Measurements from ENCODE around the gene BICRAL. TPM values are rescaled to one million over a fixed set of nuclear protein-coding genes. Genes with fewer than 3 reads are reported as not detected.

The BICRAL gene
- total RNA-seq, 1 donor from 2014 or later, result 25.5 TPM

DNA sequence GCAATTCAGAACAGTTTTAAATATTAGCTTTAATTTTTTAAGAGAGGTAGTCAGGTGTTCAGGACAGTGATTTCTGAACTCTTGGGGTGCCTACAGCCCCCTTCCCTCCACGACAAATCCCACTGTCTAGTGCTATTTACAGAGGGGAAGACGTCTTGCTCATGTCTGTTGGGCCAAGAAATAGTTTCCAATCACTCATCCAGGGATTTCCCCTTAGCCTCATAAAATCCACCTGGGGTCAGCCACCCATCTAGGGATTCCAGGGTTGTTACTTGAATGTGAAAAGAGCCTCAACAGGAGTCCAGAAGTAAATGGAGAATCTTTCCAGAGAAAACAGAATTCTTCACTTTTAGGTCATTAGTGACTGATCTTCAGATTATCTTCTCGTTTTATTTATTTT, 37.0 kb downstream of the BICRAL start:
- ATAC-seq (ENCODE audit: low read depth) (no peak), DNase-seq (no peak)
- H3K36me3 Mint-ChIP-seq (ENCODE audit: low read depth), result peaks cover 11% of the 10 kb centered on the region
- H3K9me3 Mint-ChIP-seq, result no peaks in the 10 kb centered on the region
- TF ChIP-seq, protein P1, sequence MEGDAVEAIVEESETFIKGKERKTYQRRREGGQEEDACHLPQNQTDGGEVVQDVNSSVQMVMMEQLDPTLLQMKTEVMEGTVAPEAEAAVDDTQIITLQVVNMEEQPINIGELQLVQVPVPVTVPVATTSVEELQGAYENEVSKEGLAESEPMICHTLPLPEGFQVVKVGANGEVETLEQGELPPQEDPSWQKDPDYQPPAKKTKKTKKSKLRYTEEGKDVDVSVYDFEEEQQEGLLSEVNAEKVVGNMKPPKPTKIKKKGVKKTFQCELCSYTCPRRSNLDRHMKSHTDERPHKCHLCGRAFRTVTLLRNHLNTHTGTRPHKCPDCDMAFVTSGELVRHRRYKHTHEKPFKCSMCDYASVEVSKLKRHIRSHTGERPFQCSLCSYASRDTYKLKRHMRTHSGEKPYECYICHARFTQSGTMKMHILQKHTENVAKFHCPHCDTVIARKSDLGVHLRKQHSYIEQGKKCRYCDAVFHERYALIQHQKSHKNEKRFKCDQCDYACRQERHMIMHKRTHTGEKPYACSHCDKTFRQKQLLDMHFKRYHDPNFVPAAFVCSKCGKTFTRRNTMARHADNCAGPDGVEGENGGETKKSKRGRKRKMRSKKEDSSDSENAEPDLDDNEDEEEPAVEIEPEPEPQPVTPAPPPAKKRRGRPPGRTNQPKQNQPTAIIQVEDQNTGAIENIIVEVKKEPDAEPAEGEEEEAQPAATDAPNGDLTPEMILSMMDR (IDR thresholded peaks at IDR 0.05), result no peak
- intact Hi-C loops (cut with micrococcal nuclease), result no loop called here
- H3K4me3 Mint-ChIP-seq, result no peak overlapping the region
- no peaks in the 10 kb centered on the region for H3K27me3 Mint-ChIP-seq
- peak overlapping the region; percentile 37 for H3K27ac Mint-ChIP-seq
- H3K4me1 Mint-ChIP-seq, result peaks cover 29% of the 10 kb centered on the region
- ChIA-PET CTCF (interaction anchor here (1.2 kb wide), 1 partner anchor 157 kb away, joined by 3 read pairs; no protein-coding TSS in a partner anchor), POLR2A (interaction anchor here (0.5 to 0.9 kb wide), 4 partner anchors 38 to 932 kb away, joined by 3 to 9 read pairs (median 3); partner anchors contain the start of gene TBCC)

DNA sequence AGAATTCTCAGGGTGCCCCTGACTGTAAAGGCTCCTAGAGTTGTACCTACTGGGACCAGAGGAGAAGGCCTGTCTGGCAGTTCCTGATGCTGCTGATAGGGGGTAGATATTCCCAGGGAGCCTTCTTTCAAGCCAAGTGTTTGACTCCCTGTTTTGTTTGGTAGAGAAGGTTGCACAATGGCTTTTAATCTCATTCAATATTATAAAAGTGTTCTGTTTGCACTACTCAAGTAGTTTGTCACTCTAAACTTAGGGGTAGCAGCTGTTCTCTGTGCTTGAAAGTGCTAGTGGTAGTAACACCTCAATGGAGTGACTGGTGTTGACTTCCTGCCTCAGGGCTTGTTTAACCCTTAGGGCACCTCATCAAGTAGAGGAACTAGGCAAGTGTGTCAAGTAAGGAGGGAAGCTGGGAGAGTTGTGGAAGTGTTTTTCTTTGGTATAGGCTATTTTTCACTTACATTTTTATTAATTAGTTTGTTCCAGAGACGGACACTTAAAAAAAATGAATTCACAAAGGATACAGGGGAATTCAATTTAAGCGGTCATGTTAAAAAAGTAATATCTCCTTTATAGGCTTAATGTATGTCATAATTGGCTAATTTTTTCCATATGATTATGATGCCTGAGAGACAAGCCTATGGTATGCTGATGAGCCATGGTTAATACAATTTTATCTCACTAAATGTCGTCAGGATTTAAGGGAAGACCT, 38.1 kb downstream of the BICRAL start:
- peak overlapping the region; percentile 63 for H3K27ac Mint-ChIP-seq
- peak; percentile 34 for ATAC-seq (ENCODE audit: low read depth)

DNA sequence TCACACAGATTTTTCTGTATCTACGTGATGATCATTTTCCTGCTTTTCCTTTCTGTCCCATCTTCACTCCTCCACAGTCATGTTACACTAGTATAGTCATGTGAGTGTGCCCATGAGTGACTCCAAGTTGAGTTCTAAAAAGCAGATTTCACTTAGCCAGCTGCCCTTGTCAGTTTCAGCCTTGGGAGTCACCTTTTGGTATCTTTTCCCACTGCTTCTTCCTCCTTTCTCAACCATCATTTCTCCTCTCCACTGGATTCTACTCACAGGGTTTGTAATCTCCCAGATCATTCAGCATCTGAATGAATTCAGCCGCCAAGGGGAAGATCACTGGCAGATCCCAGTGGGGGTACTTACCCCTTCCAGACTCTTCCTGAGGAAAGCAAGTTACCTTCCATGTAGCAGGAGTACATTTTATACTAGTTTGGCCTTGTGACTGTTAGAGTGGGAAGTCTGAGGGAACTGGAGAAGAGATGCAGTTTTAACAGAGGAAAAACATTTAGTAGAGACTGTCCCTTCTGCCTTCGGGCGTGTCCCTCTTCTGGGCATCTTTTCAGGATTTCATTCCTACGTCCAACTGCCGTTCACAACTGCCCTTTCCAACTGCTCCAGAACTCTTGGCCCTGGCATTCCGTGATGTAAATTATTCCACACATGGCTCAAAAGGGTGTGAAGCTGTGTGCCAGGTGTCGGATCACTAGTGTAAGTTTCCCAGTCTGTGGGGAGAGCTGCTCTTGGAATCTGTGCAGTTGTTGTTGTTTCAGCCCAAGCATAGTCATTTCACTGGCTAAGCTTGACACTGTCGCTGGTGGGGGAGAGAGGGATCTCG, 38.9 kb downstream of the BICRAL start:
- Mint-ChIP-seq H3K36me3 (ENCODE audit: low read depth) (peaks cover 20% of the 10 kb centered on the region), H3K9me3 (no peaks in the 10 kb centered on the region), H3K4me1 (peaks cover 29% of the 10 kb centered on the region), H3K27me3 (no peaks in the 10 kb centered on the region), H3K27ac (peak overlapping the region; percentile 36), H3K4me3 (no peak overlapping the region)
- POLR2A ChIA-PET, result interaction anchor here (0.9 to 3.4 kb wide), 3 partner anchors 74 to 80 kb away, joined by 7 to 14 read pairs (median 10); partner anchors contain the start of gene TBCC
- CTCF ChIA-PET, result interaction anchor here (1.0 to 1.4 kb wide), 3 partner anchors 9 to 159 kb away, joined by 3 to 4 read pairs (median 3); no protein-coding TSS in a partner anchor
- TF ChIP-seq, protein P1 (IDR thresholded peaks at IDR 0.05), result no peak
- intact Hi-C loops (cut with micrococcal nuclease), result loop anchor here (5.0 kb wide), 2 partner anchors 38 to 73 kb away; partner anchors contain the start of genes BICRAL and TBCC
- DNase-seq (no peak), ATAC-seq (ENCODE audit: low read depth) (no peak)

More for the DNA sequence above, 38.1 kb downstream of the BICRAL start:
- intact Hi-C loops (cut with micrococcal nuclease), result loop anchor here (5.0 kb wide), 2 partner anchors 38 to 73 kb away; partner anchors contain the start of genes BICRAL and TBCC
- Mint-ChIP-seq H3K27me3 (no peaks in the 10 kb centered on the region), H3K36me3 (ENCODE audit: low read depth) (peaks cover 17% of the 10 kb centered on the region), H3K4me3 (no peak overlapping the region), H3K4me1 (peaks cover 29% of the 10 kb centered on the region), H3K9me3 (no peaks in the 10 kb centered on the region)
- ChIA-PET POLR2A (interaction anchor here (0.9 kb wide), 2 partner anchors 73 to 80 kb away, joined by 3 to 7 read pairs; partner anchors contain the start of gene TBCC), CTCF (interaction anchor here (1.4 kb wide), 1 partner anchor 71 kb away, joined by 4 read pairs; no protein-coding TSS in a partner anchor)
- DNase-seq, result no peak
- TF ChIP-seq, protein P1 (IDR thresholded peaks at IDR 0.05), result no peak

DNA sequence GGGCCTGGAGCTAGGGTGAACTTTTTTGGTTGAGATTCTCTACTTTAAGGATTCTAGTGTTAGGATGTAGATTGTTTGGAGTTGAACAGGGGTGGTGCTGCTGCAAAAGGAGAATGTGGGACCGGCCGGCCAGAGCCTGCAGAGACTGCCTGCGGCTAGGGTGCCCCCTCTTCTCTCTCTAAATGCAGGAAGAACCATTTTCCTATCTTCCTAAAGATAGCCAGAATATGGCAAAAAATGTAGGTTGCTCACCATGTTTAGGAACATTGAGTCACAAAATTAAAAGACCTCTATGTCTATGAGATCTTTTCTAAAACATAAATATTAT, 39.5 kb downstream of the BICRAL start:
- H3K4me1 Mint-ChIP-seq, result peaks cover 29% of the 10 kb centered on the region
- no peaks in the 10 kb centered on the region for H3K9me3 Mint-ChIP-seq
- intact Hi-C loops (cut with micrococcal nuclease), result loop anchor here (5.0 kb wide), 2 partner anchors 39 to 74 kb away; partner anchors contain the start of genes BICRAL and TBCC
- H3K27ac Mint-ChIP-seq, result peak overlapping the region; percentile 33
- ChIA-PET CTCF (interaction anchor here (1.0 to 1.4 kb wide), 3 partner anchors 10 to 160 kb away, joined by 3 to 4 read pairs (median 3); no protein-coding TSS in a partner anchor), POLR2A (interaction anchor here (1.1 to 3.4 kb wide), 2 partner anchors 75 to 81 kb away, joined by 10 to 14 read pairs; partner anchors contain the start of gene TBCC)
- ATAC-seq (ENCODE audit: low read depth), result no peak
- TF ChIP-seq, protein P1 (IDR thresholded peaks at IDR 0.05), result no peak
- DNase-seq, result no peak
- no peaks in the 10 kb centered on the region for H3K27me3 Mint-ChIP-seq
- H3K4me3 Mint-ChIP-seq, result no peak overlapping the region
- H3K36me3 Mint-ChIP-seq (ENCODE audit: low read depth), result peaks cover 20% of the 10 kb centered on the region

All from activated B cell treated with CpG ODN at 0.5 μM for 24 hours (primary cell).